Activated B cell treated with CpG ODN at 0.5 μM for 24 hours (primary cell): ENCODE results near the gene TEPSIN. TPM values are rescaled to one million over a fixed set of nuclear protein-coding genes. Genes with fewer than 3 reads are reported as not detected.

Source experiments
- ATAC-seq: fragments of 200-7000 bp; cut with Tn5 transposase; one replicate; pipeline ENCODE4 v1.10.0; 2021; ENCODE audit warnings: low read depth, mild to moderate bottlenecking, moderate library complexity
- CTCF ChIA-PET: fragments of 350-600 bp; sonication (Branson Sonifier 250); formaldehyde crosslinking; loops from one replicate; lab custom pipeline; 2021; ENCODE audit warnings: antibody characterized with exemption; lab: Charles Lee
- POLR2A ChIA-PET: fragments of 350-600 bp; sonication (Branson Sonifier 250); formaldehyde crosslinking; loops from one replicate; lab custom pipeline; 2021; ENCODE audit warnings: antibody characterized with exemption; lab: Charles Lee
- DNase-seq: peaks from one replicate; pipeline ENCODE4 v3.0.0; 2022
- H3K27ac Mint-ChIP-seq: one replicate; pipeline ENCODE4 v1.8.0; 2020; ENCODE audit warnings: mixed read lengths
- H3K27me3 Mint-ChIP-seq: one replicate; pipeline ENCODE4 v1.8.0; 2021; ENCODE audit warnings: mixed read lengths
- H3K36me3 Mint-ChIP-seq: one replicate; pipeline ENCODE4 v1.8.0; 2021; ENCODE audit warnings: low read depth, mixed read lengths
- H3K4me1 Mint-ChIP-seq: one replicate; pipeline ENCODE4 v1.8.0; 2021; ENCODE audit warnings: mixed read lengths
- H3K4me3 Mint-ChIP-seq: one replicate; pipeline ENCODE4 v1.8.0; 2020; ENCODE audit warnings: mild to moderate bottlenecking, mixed read lengths
- H3K9me3 Mint-ChIP-seq: one replicate; pipeline ENCODE4 v1.8.0; 2020; ENCODE audit warnings: mixed read lengths
- intact Hi-C: fragments of 100-400 bp; cut with micrococcal nuclease; formaldehyde crosslinking; loops from one replicate; pipeline ENCODE4 v1.15.1; 2024
- total RNA-seq: library from RNA; stranded (reverse); gene quantifications from 2 replicates; pipeline ENCODE4 v1.2.3, GENCODE V29; 2022
- TF ChIP-seq, protein P1 (sequence below): fragments of 200-600 bp; IDR thresholded peaks from one replicate; pipeline ENCODE4 v1.8.0; 2022; ENCODE audit warnings: antibody characterized with exemption, mild to moderate bottlenecking

The TEPSIN gene
- total RNA-seq, 1 donor from 2014 or later: 102 TPM

DNA sequence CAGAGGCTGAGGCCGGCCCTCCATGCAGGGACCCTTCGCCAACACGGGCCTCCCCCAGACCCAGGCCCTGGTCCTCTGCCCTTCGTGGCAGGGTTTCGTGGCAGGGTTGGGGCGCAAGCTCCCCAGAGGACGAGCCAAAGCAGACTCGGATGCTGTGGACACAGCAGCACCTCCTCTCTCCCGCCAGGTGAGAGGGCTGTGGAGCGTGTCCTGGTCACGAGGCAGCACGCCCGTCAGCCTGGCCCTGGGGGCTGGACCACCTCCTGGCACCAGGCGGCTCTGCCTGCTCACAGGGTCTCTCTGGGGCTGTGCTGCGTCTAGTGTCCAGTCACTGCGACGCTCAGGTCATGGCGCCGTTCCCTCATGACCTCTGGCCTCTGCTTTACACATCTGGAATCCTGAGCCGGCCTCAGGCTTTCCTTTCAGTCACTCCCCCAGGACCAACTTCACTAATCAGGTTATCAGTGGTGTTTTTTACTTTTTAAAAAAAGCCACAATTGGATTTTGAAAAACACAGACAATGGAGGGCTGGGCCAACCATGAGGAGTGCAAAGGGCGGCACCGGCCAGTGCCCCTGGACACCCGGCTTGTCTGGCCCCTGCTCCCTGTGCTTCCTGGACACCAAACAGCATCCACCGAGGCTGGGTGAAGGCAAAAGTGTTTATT is 5.6 kb upstream of the TEPSIN start:
- intact Hi-C loops: no loop called here
- TF ChIP-seq, protein P1, sequence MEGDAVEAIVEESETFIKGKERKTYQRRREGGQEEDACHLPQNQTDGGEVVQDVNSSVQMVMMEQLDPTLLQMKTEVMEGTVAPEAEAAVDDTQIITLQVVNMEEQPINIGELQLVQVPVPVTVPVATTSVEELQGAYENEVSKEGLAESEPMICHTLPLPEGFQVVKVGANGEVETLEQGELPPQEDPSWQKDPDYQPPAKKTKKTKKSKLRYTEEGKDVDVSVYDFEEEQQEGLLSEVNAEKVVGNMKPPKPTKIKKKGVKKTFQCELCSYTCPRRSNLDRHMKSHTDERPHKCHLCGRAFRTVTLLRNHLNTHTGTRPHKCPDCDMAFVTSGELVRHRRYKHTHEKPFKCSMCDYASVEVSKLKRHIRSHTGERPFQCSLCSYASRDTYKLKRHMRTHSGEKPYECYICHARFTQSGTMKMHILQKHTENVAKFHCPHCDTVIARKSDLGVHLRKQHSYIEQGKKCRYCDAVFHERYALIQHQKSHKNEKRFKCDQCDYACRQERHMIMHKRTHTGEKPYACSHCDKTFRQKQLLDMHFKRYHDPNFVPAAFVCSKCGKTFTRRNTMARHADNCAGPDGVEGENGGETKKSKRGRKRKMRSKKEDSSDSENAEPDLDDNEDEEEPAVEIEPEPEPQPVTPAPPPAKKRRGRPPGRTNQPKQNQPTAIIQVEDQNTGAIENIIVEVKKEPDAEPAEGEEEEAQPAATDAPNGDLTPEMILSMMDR: no peak
- peak overlapping the region; percentile 24 for H3K27ac Mint-ChIP-seq
- no peak for DNase-seq
- no peak overlapping the region for H3K4me3 Mint-ChIP-seq
- peaks cover 32% of the 10 kb centered on the region for H3K4me1 Mint-ChIP-seq
- no peaks in the 10 kb centered on the region for H3K9me3 Mint-ChIP-seq
- no peak for ATAC-seq
- ChIA-PET CTCF (no interaction called here), POLR2A (interaction anchor here (0.6 kb wide), 1 partner anchor 354 kb away, joined by 3 read pairs; no protein-coding TSS in a partner anchor)
- H3K36me3 Mint-ChIP-seq: peaks cover 21% of the 10 kb centered on the region
- no peaks in the 10 kb centered on the region for H3K27me3 Mint-ChIP-seq

DNA sequence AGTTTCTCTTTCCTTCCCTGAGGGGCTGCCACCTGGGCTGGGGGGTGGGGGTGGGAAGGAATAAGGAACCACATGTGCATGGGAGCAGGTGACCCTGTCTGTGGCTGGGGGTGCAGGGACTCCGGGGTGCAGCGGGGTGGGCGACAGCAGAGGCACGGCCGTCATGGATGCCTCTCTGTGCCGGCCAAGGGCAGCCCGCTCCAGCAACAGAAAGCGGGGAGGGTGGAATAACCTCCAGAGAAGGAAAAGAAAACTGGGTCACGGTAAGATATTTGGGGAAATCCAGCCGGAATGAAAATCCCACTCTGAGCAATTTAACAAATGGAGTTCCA is 4.4 kb upstream of the TEPSIN start:
- TF ChIP-seq, protein P1: no peak
- H3K4me1 Mint-ChIP-seq: peaks cover 35% of the 10 kb centered on the region
- ATAC-seq: no peak
- no peak overlapping the region for H3K4me3 Mint-ChIP-seq
- no peaks in the 10 kb centered on the region for H3K9me3 Mint-ChIP-seq
- DNase-seq: no peak
- intact Hi-C loops: no loop called here
- POLR2A ChIA-PET: no interaction called here
- CTCF ChIA-PET: no interaction called here
- peaks cover 23% of the 10 kb centered on the region for H3K36me3 Mint-ChIP-seq
- no peak overlapping the region for H3K27ac Mint-ChIP-seq
- H3K27me3 Mint-ChIP-seq: no peaks in the 10 kb centered on the region

DNA sequence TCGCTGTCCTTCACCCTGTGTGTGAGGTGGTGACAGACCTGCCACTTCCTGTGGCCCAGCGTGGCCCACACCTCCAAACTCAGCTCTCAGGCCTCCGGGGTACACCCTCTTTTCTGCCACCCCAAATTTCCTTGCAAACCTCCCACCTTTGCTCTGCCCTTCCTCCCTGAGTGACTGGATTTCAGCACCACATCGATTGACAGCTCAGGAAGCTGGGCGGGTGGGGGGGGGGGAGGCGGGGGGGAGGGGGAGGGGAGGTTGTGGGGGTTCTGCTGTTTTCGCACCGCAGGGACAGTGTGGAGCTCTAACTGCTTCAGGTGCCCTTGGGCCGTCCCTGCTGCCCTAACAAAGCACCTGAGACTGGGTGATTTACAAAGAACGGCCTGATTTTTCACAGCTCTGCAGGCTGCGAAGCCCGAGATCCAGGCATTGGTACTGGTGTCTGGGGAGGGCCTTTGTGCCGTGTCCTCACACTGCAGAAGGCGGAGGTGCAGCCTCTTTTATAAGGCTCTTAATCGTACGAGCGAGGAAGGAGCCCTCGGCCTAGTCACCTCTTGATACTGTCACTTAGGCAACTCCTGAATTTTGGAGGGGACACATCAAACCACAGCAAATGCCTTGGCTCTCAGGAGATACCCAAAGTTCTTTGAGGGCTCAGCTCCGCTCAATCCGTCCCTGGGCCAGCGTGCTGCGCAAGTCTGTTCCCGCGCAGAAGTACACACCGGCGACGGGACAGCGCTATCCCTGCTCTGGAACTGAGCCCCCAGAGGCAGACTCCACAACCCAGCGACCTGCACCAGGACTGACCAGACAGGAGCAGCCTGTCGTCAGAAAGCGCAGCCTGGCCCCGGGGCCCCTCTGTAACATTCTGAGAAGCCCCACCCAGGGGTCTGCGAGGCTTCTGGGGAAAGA is 3.8 kb upstream of the TEPSIN start:
- Mint-ChIP-seq H3K4me3 (no peak overlapping the region), H3K9me3 (no peaks in the 10 kb centered on the region), H3K27ac (no peak overlapping the region), H3K4me1 (peaks cover 40% of the 10 kb centered on the region), H3K36me3 (peaks cover 25% of the 10 kb centered on the region), H3K27me3 (no peaks in the 10 kb centered on the region)
- ATAC-seq (no peak), DNase-seq (no peak)
- intact Hi-C loops: no loop called here
- POLR2A ChIA-PET: interaction anchor here (0.6 kb wide), 1 partner anchor 97 kb away, joined by 4 read pairs; no protein-coding TSS in a partner anchor
- CTCF ChIA-PET: interaction anchor here (0.6 to 1.0 kb wide), 2 partner anchors 100 to 101 kb away, joined by 3 to 4 read pairs; no protein-coding TSS in a partner anchor
- TF ChIP-seq, protein P1: no peak

GRCh38 chr17:81241648-81242420 is 3.0 kb upstream of the TEPSIN start:
- ChIA-PET CTCF (interaction anchor here (0.6 to 1.0 kb wide), 2 partner anchors 99 to 100 kb away, joined by 3 to 4 read pairs; no protein-coding TSS in a partner anchor), POLR2A (interaction anchor here (0.6 kb wide), 1 partner anchor 96 kb away, joined by 4 read pairs; no protein-coding TSS in a partner anchor)
- Mint-ChIP-seq H3K9me3 (no peaks in the 10 kb centered on the region), H3K27me3 (no peaks in the 10 kb centered on the region), H3K4me1 (peaks cover 49% of the 10 kb centered on the region), H3K36me3 (peaks cover 24% of the 10 kb centered on the region), H3K27ac (no peak overlapping the region), H3K4me3 (peak overlapping the region; percentile 32)
- DNase-seq: peak; percentile 73
- TF ChIP-seq, protein P1: peak; percentile 23
- no peak for ATAC-seq
- intact Hi-C loops: loop anchor here (1.0 kb wide), 1 partner anchor 219 kb away; no protein-coding TSS in a partner anchor
